Measurements from ENCODE around the gene DGKI. TPM values are rescaled to one million over a fixed set of nuclear protein-coding genes. Genes with fewer than 3 reads are reported as not detected.

Gene DGKI
- total and polyA plus RNA-seq, 4 donors, result 0.01 to 0.37 (median 0.31) TPM

DNA sequence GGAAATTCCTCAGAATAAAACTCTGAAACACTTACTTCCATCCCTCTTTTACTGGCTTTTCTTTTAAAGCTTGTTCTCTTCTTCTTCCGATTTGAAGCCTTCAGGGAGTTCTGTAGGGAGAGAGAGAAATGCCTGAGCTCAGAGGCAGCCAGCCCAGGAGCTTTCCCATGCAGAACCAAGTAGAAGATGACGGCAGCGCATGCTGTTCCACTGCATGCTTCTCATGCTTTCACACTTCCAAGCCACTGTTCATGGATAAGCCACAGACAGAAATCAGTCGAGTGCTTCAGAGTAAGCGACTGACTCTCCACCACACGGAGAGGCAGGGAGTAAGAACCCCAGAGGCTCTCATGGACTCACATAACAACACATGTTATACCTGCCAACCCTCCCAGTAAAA, 237.3 kb downstream of the DGKI start:
- Histone ChIP-seq H3K36me3 (ENCODE audit: control insufficient read depth in 4 of 4, insufficient read depth in 3 of 4, low read depth in 1 of 4, low read length in 3 of 4) (no peaks in the 10 kb centered on the region), H3K27me3 (ENCODE audit: control insufficient read depth in 4 of 4, insufficient read depth in 4 of 4, low read length in 3 of 4) (peaks cover 0 to 10% (median 0%) of the 10 kb centered on the region in 4 donors), H3K9ac (ENCODE audit: low read depth in 1 of 2, low read length in 2 of 2) (no peak overlapping the region), H3K4me3 (ENCODE audit: low read depth in 1 of 3, low read length in 3 of 3) (no peak overlapping the region), H3K9me3 (ENCODE audit: control insufficient read depth in 4 of 4, low read length in 3 of 4) (no peaks in the 10 kb centered on the region), H3K4me1 (ENCODE audit: control insufficient read depth in 4 of 4, insufficient read depth in 4 of 4, low read length in 3 of 4) (no peaks in the 10 kb centered on the region), H3K27ac (ENCODE audit: low read depth in 1 of 2, low read length in 2 of 2) (no peak overlapping the region)
- TF ChIP-seq SP1 (IDR thresholded peaks at IDR 0.05), result no peak
- no peak for TF ChIP-seq FOXA2 (IDR thresholded peaks at IDR 0.05)
- no peak for TF ChIP-seq YY1 (IDR thresholded peaks at IDR 0.05)
- no peak for TF ChIP-seq FOXA1 (IDR thresholded peaks at IDR 0.05)
- TF ChIP-seq, protein P1, sequence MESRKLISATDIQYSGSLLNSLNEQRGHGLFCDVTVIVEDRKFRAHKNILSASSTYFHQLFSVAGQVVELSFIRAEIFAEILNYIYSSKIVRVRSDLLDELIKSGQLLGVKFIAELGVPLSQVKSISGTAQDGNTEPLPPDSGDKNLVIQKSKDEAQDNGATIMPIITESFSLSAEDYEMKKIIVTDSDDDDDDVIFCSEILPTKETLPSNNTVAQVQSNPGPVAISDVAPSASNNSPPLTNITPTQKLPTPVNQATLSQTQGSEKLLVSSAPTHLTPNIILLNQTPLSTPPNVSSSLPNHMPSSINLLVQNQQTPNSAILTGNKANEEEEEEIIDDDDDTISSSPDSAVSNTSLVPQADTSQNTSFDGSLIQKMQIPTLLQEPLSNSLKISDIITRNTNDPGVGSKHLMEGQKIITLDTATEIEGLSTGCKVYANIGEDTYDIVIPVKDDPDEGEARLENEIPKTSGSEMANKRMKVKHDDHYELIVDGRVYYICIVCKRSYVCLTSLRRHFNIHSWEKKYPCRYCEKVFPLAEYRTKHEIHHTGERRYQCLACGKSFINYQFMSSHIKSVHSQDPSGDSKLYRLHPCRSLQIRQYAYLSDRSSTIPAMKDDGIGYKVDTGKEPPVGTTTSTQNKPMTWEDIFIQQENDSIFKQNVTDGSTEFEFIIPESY (IDR thresholded peaks at IDR 0.05), result no peak
- TF ChIP-seq JUND (IDR thresholded peaks at IDR 0.05), result no peak
- TF ChIP-seq NR2F2 (IDR thresholded peaks at IDR 0.05), result no peak
- TF ChIP-seq RAD21 (IDR thresholded peaks at IDR 0.05), result no peak
- no peak for TF ChIP-seq EGR1 (IDR thresholded peaks at IDR 0.05; ENCODE audit: low read depth in 2 of 2)
- TF ChIP-seq RXRA (IDR thresholded peaks at IDR 0.05), result no peak
- TF ChIP-seq, protein P2, sequence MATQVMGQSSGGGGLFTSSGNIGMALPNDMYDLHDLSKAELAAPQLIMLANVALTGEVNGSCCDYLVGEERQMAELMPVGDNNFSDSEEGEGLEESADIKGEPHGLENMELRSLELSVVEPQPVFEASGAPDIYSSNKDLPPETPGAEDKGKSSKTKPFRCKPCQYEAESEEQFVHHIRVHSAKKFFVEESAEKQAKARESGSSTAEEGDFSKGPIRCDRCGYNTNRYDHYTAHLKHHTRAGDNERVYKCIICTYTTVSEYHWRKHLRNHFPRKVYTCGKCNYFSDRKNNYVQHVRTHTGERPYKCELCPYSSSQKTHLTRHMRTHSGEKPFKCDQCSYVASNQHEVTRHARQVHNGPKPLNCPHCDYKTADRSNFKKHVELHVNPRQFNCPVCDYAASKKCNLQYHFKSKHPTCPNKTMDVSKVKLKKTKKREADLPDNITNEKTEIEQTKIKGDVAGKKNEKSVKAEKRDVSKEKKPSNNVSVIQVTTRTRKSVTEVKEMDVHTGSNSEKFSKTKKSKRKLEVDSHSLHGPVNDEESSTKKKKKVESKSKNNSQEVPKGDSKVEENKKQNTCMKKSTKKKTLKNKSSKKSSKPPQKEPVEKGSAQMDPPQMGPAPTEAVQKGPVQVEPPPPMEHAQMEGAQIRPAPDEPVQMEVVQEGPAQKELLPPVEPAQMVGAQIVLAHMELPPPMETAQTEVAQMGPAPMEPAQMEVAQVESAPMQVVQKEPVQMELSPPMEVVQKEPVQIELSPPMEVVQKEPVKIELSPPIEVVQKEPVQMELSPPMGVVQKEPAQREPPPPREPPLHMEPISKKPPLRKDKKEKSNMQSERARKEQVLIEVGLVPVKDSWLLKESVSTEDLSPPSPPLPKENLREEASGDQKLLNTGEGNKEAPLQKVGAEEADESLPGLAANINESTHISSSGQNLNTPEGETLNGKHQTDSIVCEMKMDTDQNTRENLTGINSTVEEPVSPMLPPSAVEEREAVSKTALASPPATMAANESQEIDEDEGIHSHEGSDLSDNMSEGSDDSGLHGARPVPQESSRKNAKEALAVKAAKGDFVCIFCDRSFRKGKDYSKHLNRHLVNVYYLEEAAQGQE (IDR thresholded peaks at IDR 0.05), result no peak
- no peak for TF ChIP-seq HNF4G (IDR thresholded peaks at IDR 0.05)
- no peak for TF ChIP-seq CTCF (IDR thresholded peaks at IDR 0.05; ENCODE audit: low read depth, low read length, missing input control)
- TF ChIP-seq GABPA (IDR thresholded peaks at IDR 0.05 in 1 of 2, conservative IDR thresholded peaks at IDR 0.05 in 1 of 2), result no peak
- TF ChIP-seq HNF4A (conservative IDR thresholded peaks at IDR 0.05), result no peak
- TF ChIP-seq, protein P3, sequence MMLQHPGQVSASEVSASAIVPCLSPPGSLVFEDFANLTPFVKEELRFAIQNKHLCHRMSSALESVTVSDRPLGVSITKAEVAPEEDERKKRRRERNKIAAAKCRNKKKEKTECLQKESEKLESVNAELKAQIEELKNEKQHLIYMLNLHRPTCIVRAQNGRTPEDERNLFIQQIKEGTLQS (IDR thresholded peaks at IDR 0.05), result no peak
- TF ChIP-seq, protein P4, sequence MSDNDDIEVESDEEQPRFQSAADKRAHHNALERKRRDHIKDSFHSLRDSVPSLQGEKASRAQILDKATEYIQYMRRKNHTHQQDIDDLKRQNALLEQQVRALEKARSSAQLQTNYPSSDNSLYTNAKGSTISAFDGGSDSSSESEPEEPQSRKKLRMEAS (IDR thresholded peaks at IDR 0.05), result no peak
- TF ChIP-seq TAF1 (conservative IDR thresholded peaks at IDR 0.05), result no peak
- no peak for DNase-seq (ENCODE audit: low spot score)
- WGBS, result 86% methylated on average over 6 of the region's 6 CpGs
